DOHH2 (cell line): ENCODE data around the gene AREG.

ENCODE experiments used
- H3F3A ChIP-seq: fragments of 200-600 bp; sonication (generic), shearing (Covaris generic); 2 replicates; pipeline ENCODE4 v1.6.0; 2016; ENCODE audit warnings: antibody characterized with exemption, mild to moderate bottlenecking; ENCODE audit not compliant: control insufficient read depth, insufficient read depth
- H3K27ac ChIP-seq: fragments of 200-600 bp; sonication (generic); 2 replicates; pipeline ENCODE4 v1.5.1; 2014; ENCODE audit warnings: low read depth, mild to moderate bottlenecking, low read length, moderate library complexity
- H3K27me3 ChIP-seq: fragments of 200-600 bp; sonication (generic); 2 replicates; pipeline ENCODE4 v1.6.1; 2014; ENCODE audit warnings: mild to moderate bottlenecking, low read length, mixed read lengths; ENCODE audit not compliant: control insufficient read depth
- H3K36me3 ChIP-seq: fragments of 200-600 bp; sonication (generic); 2 replicates; pipeline ENCODE4 v1.6.1; 2014; ENCODE audit warnings: mild to moderate bottlenecking, low read length, moderate library complexity, mixed read lengths; ENCODE audit not compliant: control insufficient read depth
- H3K4me1 ChIP-seq: fragments of 200-600 bp; sonication (generic); 2 replicates; pipeline ENCODE4 v1.6.1; 2014; ENCODE audit warnings: mild to moderate bottlenecking, low read length, mixed read lengths; ENCODE audit not compliant: control insufficient read depth
- H3K4me2 ChIP-seq: fragments of 200-600 bp; sonication (generic); 2 replicates; pipeline ENCODE4 v1.6.0; 2014; ENCODE audit warnings: mild to moderate bottlenecking, low read length, moderate library complexity
- H3K4me3 ChIP-seq: fragments of 200-600 bp; sonication (generic); 2 replicates; pipeline ENCODE4 v1.5.1; 2014; ENCODE audit warnings: mild to moderate bottlenecking, low read length, mixed read lengths
- H3K79me2 ChIP-seq: fragments of 200-600 bp; sonication (generic); 2 replicates; pipeline ENCODE4 v1.6.1; 2014; ENCODE audit warnings: mild to moderate bottlenecking, low read length, mixed read lengths; ENCODE audit not compliant: control insufficient read depth
- H3K9me2 ChIP-seq: fragments of 200-600 bp; sonication (generic); replicated peaks from 2 replicates; pipeline ENCODE4 v1.6.1; 2014; ENCODE audit warnings: mild to moderate bottlenecking, low read length, mixed read lengths; ENCODE audit not compliant: control insufficient read depth
- H3K9me3 ChIP-seq: fragments of 200-600 bp; sonication (generic); 2 replicates; pipeline ENCODE4 v1.6.1; 2014; ENCODE audit warnings: antibody characterized with exemption, low read length, mixed read lengths; ENCODE audit not compliant: control insufficient read depth, insufficient read depth
- H4K20me1 ChIP-seq: fragments of 200-600 bp; sonication (generic); 2 replicates; pipeline ENCODE4 v1.6.0; 2014; ENCODE audit warnings: low read depth, mild to moderate bottlenecking, antibody characterized with exemption, low read length, moderate library complexity; ENCODE audit not compliant: control insufficient read depth, insufficient read depth
- EZH2phosphoT487 ChIP-seq: fragments of 200-600 bp; sonication (generic); IDR thresholded peaks from 2 replicates; pipeline ENCODE4 v1.6.1; 2017; ENCODE audit warnings: borderline replicate concordance, mild to moderate bottlenecking, antibody characterized with exemption, low read length, moderate library complexity, mixed read lengths
- TF ChIP-seq, protein P1 (sequence below): fragments of 200-600 bp; sonication (generic); IDR thresholded peaks from one replicate; pipeline ENCODE4 v1.5.1; 2014; ENCODE audit warnings: antibody characterized with exemption, mild to moderate bottlenecking, low read depth, low read length; ENCODE audit not compliant: poor library complexity, severe bottlenecking

AREG gene

GRCh38 chr4:74420863-74421262, 24.1 kb upstream of the AREG start:
- TF ChIP-seq, protein P1, sequence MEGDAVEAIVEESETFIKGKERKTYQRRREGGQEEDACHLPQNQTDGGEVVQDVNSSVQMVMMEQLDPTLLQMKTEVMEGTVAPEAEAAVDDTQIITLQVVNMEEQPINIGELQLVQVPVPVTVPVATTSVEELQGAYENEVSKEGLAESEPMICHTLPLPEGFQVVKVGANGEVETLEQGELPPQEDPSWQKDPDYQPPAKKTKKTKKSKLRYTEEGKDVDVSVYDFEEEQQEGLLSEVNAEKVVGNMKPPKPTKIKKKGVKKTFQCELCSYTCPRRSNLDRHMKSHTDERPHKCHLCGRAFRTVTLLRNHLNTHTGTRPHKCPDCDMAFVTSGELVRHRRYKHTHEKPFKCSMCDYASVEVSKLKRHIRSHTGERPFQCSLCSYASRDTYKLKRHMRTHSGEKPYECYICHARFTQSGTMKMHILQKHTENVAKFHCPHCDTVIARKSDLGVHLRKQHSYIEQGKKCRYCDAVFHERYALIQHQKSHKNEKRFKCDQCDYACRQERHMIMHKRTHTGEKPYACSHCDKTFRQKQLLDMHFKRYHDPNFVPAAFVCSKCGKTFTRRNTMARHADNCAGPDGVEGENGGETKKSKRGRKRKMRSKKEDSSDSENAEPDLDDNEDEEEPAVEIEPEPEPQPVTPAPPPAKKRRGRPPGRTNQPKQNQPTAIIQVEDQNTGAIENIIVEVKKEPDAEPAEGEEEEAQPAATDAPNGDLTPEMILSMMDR: no peak
- no peak for TF ChIP-seq EZH2phosphoT487
- H3K79me2 ChIP-seq: no peaks in the 10 kb centered on the region
- H3K27me3 ChIP-seq: no peaks in the 10 kb centered on the region
- no peak overlapping the region for H3K27ac ChIP-seq
- H3K36me3 ChIP-seq: no peaks in the 10 kb centered on the region
- H3K9me2 ChIP-seq: no peaks in the 10 kb centered on the region
- H4K20me1 ChIP-seq: no peaks in the 10 kb centered on the region
- H3K4me1 ChIP-seq: no peaks in the 10 kb centered on the region
- H3K9me3 ChIP-seq: no peaks in the 10 kb centered on the region
- no peaks in the 10 kb centered on the region for H3F3A ChIP-seq
- H3K4me3 ChIP-seq: no peak overlapping the region
- no peak overlapping the region for H3K4me2 ChIP-seq

GRCh38 chr4:74423104-74423503, 21.8 kb upstream of the AREG start:
- no peaks in the 10 kb centered on the region for H3K36me3 ChIP-seq
- H3K27me3 ChIP-seq: no peaks in the 10 kb centered on the region
- TF ChIP-seq EZH2phosphoT487: no peak
- TF ChIP-seq, protein P1: no peak
- no peaks in the 10 kb centered on the region for H3K9me3 ChIP-seq
- H3K4me2 ChIP-seq: no peak overlapping the region
- H3K27ac ChIP-seq: no peak overlapping the region
- H3F3A ChIP-seq: no peaks in the 10 kb centered on the region
- no peaks in the 10 kb centered on the region for H3K9me2 ChIP-seq
- H4K20me1 ChIP-seq: no peaks in the 10 kb centered on the region
- no peak overlapping the region for H3K4me3 ChIP-seq
- H3K79me2 ChIP-seq: no peaks in the 10 kb centered on the region
- no peaks in the 10 kb centered on the region for H3K4me1 ChIP-seq

DNA sequence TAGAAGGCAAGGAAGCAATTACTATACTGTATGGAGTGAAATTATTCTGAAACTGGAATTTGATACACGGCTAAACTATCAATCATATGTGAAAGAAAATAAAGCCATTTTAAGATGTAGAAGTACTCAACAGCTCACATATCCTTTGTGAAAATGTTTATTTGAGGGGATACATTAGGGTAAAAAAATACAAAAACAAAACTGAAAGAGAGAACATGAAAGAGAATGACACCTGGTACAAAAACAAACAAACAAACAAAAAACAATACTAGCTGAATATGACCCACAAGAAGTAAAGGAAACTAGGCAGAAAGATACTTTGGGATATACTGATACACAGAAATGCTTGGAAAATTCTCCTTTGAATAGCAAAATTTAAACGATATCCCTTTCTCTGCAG, 20.8 kb upstream of the AREG start:
- H3K27me3 ChIP-seq: no peaks in the 10 kb centered on the region

More for the DNA sequence above, 20.8 kb upstream of the AREG start:
- Histone ChIP-seq H3K79me2 (no peaks in the 10 kb centered on the region), H3K27ac (no peak overlapping the region), H3F3A (no peaks in the 10 kb centered on the region), H3K4me1 (no peaks in the 10 kb centered on the region), H3K9me3 (no peaks in the 10 kb centered on the region), H3K9me2 (no peaks in the 10 kb centered on the region), H4K20me1 (no peaks in the 10 kb centered on the region), H3K4me2 (no peak overlapping the region), H3K36me3 (no peaks in the 10 kb centered on the region), H3K4me3 (no peak overlapping the region)
- TF ChIP-seq, protein P1: no peak
- TF ChIP-seq EZH2phosphoT487: no peak
